Pons (tissue), 1 donor: ENCODE results near the gene MAN1A2.

ENCODE experiments used
- DNase-seq: peaks from one replicate; pipeline ENCODE4 v3.0.0-alpha.2; 2016; ENCODE audit warnings: low spot score

The MAN1A2 gene

DNA sequence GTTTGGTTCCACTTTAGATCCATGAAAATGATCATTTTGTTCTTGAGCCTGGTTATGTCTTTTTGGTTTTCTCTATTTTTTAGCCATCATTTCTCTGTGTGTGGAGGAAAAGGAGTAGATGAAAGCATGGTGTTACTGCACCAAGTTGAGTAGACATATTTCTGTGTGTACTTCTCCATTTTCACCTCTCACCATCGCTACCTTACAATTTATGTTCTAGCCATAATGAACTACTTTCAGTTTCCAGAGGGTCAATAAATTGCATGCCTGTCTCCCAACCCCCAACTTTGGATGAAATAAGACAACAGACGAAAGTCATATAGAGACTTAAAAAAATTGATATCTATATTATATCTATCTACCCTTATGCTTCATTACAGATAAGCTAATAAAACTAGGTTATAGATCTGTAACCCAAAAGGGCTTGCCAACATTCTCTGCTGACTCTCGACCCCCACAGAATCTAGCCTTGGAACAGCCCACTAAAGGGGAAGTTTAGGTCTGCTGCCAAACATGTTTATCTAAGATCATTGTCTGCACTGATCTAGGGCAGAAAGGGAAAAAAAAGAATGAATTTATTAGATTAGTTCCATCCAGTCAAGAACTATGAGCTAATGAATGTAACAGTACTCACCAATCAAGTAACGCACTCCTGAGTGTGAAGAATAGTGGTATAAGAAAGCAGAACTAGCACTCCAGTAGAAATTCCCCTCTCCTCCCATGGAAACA lies 7.5 kb upstream of the MAN1A2 start:
- DNase-seq, result no peak

DNA sequence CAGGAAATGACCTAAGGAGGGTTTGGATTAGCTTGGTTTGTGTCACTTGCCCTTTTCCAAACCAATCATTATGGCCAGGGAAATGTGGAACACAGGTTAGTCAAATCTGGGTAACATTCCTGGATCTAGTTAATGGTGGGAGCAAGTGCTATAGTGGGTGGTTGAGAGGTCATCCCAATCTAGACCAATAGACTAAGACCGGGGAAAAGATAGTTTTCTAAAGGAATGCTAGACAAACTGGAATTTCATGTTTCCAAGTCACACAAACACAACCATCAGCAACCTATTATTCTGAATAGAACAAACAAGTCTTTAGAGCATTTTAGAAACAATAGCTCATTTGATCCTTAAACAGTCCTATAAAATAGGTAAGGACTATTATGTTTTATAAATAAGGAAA lies 4.3 kb upstream of the MAN1A2 start:
- DNase-seq, result no peak

DNA sequence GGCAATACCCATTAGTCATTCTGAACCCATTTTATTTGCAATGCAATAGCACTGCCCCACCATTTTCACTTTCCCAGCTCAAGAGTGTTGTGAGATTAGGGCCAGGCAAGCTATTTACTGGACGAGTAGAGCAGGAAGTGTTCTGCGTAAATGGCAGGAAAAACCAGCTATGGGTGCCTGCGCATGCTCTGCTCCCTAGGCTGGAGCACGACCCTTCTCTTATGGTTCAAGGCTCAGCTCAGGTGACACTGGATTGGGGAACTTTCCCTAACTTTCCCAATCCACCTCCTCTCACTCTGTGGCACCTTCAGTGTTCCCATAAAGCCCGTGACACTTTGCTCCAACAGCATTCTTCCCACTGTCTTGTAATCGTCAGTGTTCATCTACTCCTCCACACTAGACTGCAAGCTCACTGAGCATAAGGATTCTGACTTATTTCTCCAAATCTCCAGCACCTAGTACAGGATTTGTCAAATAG lies 3.6 kb upstream of the MAN1A2 start:
- DNase-seq, result no peak

DNA sequence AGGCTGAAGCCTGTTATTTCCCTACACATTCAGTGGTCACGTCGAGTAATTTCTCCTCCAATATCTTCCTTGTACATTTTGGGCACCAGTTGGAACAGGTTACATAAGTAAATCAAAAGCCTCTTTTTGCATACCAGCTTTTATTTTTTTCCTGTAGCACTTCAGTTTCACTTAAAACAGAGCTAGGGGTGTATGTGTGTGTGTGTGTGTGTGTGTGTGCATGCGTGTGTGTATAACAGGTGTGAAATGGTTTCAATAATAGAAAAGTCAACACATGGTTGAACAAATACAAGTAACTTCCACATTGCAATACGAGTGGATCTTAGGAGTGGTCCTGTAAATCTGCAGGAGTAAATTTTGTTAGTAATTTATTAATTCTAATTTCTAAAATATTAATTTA lies 3.0 kb upstream of the MAN1A2 start:
- no peak for DNase-seq

DNA sequence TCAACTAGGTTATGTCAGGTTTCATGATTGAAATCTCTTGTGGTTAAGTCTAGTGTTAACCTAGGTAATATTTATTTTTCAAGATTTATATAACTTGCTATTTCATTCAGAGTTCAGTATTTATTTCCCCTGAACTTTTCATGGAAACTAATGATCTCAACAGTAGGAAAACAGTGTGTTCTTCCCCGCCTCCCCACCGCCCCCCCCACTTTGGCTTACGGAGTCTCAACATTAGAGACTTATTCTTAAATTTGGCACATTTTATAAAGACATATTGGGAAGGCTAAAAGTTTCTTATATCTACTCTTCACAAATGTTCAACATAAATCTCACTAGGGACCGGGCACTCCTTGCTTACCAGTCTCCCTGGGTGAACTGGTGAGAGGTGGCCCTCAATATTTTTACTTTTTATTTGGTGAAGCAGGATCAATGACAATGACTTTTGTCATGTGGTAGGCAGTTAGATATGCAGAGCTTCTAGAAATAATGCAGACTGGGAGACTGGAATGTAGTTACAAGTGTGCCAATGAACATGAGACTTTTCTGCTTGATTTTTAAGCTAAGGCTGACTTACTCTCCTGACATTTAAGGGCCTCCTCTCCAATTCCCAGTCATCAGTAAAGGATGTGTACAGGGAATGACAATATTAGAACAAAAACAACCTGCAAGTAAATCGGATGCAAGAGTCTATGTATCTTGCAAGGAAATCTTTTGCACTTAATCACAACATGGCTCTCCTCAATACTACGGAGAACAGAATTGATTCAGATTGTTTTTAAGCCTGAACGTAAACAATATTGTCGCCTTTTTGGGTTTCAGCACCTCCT lies 1.7 kb upstream of the MAN1A2 start:
- peak; percentile 39 for DNase-seq

DNA sequence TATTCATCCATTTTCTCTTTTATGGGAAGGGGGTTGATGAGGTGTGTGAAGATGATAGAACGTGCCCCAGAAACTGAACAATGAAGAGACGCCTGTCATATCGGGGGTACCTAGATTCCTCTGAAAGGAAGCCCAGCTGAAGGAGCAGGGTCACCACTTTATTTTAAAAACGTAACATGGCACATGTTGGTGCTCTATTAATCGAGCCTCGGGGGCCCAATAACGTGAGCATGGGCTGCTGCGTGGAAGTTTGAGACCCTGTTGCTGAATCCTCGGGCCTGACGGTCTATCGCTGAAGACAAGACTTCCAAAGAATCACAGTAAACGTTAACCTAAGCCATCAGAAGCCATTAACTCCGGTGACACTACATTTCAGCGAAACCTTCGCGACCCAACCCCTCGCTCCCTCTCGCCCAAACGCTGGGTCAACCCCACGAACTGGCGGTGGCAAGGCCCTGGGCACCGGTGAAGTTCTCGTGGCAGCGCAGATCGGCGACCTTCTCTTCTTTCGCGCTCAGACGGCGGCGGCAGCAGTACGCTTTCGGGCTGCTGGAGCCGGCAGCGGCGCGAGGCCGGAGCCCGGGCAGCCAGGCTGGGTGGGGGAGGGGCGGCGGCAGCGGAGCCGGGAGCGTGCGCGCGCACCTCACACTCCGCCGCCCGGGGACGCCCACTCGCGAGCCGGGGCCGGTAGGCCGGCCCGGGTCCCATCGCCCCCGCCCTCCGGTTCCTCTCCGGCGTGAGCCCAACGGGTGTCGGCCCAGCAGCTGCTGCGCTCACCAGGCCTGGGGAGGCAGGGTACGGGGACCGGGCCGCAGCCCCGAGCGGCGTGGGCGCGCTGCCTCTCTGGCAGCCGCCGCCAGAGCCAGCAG lies 838 bp upstream of the MAN1A2 start:
- peak; percentile 72 for DNase-seq

DNA sequence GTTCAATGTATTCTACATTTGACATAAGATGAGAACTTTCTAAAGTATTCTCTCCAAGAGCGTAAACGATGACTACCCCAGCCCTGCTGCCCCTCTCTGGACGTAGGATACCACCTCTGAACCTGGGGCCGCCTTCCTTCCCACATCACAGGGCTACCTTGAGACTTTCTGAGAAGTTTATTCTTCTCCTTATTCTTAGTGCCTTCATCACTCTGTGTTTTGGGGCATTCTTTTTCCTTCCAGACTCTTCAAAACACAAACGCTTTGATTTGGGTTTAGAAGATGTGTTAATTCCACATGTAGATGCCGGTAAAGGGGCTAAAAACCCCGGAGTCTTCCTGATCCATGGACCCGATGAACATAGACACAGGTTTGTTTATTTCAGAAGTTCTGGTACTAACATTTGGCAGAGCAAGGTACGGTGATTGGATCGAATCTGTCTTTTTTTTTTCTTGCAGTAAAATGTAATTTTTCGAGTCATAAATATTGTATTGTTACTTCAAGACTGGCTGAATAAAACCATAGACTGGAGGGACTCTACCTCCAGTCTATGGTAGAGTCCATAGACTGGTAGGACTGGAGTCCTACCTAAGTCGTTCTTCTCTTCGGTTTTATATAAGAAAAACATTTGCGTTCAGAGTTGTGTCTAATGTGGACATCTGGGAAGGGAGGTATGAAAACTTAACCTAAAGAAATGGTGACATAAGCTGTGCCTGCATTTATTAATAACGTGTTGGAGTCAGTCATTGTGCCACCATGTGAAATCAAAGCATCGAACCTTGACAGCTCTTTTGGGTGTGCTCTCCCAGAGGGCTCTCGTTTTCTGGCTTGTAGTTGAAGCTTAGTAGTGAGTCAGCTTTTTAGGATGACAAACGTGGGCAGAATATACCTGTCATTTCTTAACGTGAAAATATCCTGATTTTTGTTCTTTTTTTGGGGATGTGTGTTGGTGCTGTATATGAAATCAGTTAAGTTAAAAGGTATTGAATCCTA lies 1.2 kb downstream of the MAN1A2 start:
- DNase-seq, result peak; percentile 38

DNA sequence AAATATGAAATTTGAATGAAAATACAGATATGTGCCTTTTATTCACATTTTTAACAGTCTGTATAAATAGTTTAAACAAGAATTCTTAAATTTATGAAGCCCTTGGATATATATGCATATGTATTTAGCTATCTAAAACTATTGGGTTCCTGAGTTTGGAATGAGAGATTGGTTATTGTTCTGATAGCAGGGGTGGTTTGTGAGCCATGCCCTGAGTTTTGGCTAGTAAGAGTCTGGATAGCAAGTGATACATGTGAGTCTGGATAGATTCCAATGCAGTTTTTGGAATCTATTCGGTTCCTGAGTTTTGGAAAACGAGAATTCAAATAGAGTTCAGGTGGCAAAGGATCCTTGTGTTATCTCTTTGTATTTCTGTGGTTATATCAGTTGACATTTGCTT lies 2.8 kb downstream of the MAN1A2 start:
- DNase-seq, result no peak

DNA sequence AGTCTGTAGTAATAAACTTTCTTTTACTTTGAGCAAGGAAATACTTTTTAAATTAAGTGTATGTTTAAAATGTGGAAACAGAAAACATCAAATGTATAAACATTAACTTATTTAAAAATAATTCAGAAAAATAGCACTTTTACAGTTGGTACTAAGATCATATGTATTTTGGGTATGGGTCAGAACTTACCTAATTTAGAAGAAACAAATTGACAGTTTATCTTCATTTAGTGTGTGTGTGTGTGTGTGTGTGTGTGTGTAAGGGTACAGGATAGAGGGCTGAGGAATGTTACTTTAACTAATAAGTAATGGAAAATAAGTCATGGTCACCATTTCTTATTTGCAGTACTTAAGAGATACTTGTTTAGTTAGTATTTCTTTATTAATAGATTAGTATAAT lies 3.3 kb downstream of the MAN1A2 start:
- DNase-seq, result no peak

DNA sequence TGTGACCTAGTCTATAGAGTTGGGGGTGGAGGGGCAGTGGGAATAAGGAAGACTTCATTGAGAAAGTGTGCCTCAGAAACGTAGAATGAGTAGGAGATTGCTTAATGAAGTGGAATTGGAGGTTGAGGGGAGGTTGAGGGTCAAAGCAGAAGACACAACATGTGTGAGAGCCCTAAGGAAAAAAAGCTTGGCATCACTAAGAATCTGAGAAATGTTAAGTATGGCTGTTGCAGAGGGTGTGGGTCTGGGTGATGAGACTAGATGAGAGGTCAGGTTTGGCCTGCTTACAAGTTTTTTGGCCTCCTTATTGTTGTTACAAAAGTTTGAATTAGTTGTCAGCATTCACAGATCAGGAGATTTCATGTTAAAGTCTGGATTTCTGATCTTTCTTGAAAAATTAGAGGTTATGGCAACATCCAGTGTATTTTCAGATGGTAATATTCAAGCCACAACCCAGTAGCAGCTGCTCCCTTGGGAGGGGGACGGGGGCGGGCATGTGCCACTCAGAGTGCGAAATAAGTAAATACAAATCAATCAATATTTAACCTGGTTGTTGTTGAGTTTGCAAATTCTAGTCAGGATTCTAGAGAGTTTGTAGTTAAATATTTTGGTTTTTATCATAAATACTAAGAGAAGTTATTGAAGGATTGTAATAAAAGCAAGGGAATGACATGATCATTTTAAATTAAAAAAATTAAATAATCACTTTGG lies 4.3 kb downstream of the MAN1A2 start:
- no peak for DNase-seq

DNA sequence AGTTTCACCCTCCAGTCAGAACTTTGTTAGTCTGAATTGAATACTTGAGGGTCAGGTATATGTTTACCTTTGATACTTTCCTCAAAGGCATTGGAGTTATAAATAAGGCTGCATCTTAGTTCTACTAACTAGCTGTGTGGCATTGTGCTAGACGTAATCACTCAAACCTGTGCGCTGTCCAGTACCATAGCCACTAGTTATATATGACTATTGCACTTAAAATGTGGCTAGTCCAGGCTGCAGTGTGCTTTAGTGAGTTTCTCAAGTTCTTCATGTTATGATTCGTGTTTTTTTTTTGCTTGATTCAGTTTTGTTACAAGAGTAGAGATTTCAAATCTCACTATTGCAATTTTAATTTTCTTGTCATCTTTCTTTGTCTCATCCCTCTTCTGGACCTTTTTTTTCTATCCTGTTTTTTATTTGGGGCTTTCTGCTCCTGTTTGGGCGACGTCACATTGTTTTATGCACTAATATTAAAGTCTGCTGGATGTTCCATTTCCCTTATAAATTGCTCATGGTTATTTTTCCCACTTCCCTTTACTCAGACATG lies 5.7 kb downstream of the MAN1A2 start:
- DNase-seq, result no peak

DNA sequence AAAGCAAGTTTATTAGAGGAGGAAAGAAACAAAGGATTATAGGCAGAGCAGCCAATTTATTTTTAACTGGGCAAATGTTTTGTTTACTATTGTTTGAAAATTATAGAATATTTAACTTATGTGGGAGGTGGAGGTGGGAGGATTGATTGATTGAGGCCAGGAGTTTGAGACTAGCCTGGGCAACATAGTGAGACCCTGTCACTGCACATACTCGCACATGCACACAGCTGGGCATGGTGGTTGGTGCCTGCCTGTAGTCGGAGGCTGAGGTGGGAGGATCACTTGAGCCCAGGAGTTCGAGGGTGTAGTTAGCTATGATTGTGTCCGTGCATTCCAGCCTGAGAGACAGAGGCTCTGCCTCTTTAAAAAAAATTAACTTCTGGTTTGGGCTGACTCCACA lies 6.7 kb downstream of the MAN1A2 start:
- DNase-seq, result no peak

DNA sequence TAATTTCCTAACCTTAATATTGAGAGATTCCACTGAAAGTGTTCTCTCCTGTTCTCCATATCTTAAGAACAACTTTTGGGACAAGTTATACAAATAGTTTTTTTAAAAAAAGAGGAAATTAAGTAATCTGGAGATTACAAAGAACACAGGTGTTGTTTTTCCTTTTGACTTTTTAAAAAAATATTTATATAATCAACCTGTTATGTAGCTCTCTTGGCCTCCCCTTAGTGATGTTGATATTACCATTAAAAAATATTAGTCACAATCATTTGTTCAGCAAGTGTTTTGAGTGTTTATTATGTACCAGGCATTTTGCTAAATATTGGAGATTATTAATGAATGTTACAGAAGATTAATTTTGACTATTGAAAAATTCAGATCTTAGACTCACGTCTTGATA lies 8.1 kb downstream of the MAN1A2 start:
- no peak for DNase-seq

DNA sequence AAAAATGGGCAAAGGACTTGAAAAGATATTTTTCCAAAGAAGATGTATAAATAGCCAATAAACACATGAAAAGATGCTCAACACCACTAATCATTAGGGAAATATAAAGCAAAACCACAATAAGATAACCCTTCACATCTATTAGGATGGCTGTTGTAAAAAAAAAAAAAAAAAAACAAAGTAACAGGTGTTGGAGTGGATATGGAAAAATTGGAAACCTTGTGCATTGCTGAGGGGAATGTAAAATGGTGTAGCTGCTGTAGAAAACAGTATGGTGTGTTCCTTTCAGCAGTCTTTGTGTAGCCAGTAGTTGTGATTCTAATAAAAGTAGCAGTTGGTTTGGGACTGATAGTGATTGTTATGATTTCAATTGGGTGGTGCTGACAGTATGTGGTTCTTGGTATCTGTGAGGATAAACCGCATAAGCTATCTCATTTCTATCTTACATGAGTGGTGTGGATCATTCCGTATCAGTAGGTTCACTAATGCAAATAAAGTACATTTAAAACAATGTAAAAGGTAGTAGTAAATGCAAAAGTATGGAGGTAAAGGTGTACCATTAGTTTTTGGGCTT lies 19.9 kb downstream of the MAN1A2 start:
- DNase-seq, result no peak

DNA sequence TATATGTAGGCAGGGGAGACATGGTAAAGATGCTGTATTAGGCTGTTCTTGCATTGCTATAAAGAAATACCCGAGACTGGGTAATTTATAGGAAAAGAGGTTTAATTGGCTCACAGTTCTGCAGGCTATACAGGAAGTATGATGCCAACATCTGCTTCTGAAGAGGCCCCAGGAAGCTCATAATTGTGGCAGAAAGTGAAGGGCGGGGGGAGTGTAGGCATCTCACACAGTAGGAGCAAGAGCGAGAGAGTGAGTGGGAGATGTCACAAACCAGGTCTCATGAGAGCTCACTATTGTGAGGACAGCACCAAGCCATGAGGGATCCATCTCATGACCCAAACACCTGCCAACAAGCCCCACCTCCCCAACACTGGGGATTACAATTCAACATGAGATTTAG lies 21.1 kb downstream of the MAN1A2 start:
- DNase-seq, result no peak

DNA sequence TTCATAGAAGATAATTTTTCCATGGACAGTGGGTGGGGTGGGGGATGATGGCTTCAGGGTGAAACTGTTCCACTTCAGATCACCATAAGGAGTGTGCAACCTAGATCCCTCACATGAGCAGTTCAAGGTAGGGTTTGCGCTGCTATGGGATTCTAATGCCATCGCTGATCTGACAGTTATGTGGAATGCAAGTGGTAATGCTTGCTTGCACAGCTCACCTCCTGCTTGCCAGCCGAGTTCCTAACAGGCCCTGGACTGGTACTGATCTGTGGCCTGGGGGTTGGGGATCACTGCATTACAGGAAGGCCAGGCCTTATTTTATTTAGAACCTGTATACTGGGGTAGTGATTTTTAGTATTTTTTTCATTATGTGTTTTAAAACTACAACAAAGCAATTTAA lies 22.0 kb downstream of the MAN1A2 start:
- DNase-seq, result no peak

DNA sequence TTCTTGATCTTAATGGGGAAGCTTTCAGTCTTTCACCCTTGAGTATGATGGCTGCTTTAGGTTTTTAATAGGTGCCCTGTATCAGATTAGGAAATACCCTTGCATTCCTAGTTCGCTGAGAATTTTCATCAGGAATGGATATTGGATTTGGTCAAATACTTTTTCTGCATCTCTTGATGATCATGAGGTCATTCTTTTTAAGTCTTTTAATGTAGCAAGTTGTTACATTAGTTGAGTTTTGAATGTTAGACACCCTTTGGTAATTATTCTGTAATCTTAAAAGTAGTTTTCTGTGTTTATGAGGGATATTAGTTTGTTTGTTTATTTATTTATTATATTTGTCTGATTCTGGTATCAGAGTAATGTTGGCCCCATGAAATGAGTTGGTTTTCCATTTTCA lies 22.5 kb downstream of the MAN1A2 start:
- no peak for DNase-seq

DNA sequence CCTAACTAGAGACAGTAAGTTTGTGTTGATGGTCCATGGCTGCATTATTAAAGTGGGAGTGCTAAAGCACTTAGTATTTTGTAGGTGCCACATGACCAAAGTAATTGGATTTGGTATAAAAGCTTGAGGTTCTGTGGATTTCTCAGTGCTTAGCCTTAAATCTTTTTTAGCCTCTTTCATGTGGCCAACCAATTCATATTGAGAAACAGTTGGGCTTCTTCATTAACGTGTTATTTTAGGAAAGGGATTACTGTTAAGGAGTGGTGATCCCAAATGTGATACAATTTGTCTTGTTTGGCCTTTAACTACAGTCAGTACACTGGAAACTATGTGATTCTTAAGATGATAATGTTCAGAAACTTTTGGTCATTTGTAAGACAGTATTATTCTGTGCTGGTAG lies 25.5 kb downstream of the MAN1A2 start:
- no peak for DNase-seq

DNA sequence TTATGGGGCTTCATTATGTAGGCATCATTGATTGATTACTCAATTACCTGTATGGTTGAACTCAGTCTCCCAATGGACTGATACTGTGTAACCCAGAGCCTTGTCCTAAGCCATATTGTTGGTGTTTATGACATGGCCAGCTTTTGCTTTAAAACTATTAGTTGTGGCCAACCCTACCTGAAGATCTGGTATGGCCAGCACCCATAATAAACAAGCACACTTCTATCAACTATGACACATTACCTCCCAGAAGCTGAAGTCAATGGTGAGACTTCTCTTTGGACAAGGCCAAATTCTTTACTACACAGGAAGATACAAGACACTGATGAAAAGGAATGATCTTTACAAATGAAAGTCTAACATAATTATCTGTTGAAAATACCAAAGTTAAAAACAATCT lies 28.8 kb downstream of the MAN1A2 start:
- DNase-seq, result no peak

DNA sequence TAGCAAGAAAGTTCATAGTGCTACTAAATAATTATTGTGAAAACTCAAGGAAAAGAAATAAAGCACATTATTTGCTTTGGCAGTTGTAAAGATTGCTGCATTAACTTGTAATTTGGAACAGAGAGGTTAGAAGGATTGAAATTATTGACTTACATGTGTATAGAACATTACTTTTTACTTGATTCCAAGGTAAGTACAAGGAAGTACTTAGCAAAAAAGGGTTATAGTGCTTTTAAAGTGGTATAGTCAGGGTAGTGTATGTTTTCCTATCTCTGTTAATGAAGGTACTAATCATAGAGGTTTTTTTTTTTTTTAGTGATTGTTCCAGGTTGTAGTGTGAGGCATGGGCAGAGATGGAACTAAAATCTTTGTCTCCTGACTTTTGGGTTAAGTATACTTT lies 29.4 kb downstream of the MAN1A2 start:
- no peak for DNase-seq
